Measurements from ENCODE around the gene OTOGL.
"Not testable (repeated sequence)": the region's sequence is repeated elsewhere in the genome, so short reads cannot be mapped to it uniquely, and the experiment has no call there.

The OTOGL gene

GRCh38 chr12:80068173-80068572 lies 31.2 kb upstream of the OTOGL start:
- Histone ChIP-seq H3K79me2 (ENCODE audit: insufficient read depth, low read length) (no peaks in the 10 kb centered on the region), H3K27me3 (ENCODE audit: insufficient read depth, low read length) (no peaks in the 10 kb centered on the region), H3K4me1 (ENCODE audit: insufficient read depth, low read length, severe bottlenecking) (no peaks in the 10 kb centered on the region), H4K20me1 (ENCODE audit: insufficient read depth, low read length) (no peaks in the 10 kb centered on the region), H2AFZ (ENCODE audit: low read length) (no peak overlapping the region), H3K36me3 (ENCODE audit: insufficient read depth, low read length) (no peaks in the 10 kb centered on the region), H3K9me3 (ENCODE audit: low read length) (no peaks in the 10 kb centered on the region), H3K9ac (ENCODE audit: low read length) (no peak overlapping the region), H3K27ac (ENCODE audit: low read depth, low read length, poor library complexity, severe bottlenecking) (no peak overlapping the region), H3K4me3 (ENCODE audit: low read depth, low read length, poor library complexity, severe bottlenecking) (no peak overlapping the region), H3K9me2 (ENCODE audit: low read depth, low read length) (no peaks in the 10 kb centered on the region), H3K4me2 (ENCODE audit: low read length) (no peak overlapping the region), H3F3A (ENCODE audit: insufficient read depth, low read length) (no peaks in the 10 kb centered on the region)
- no peak for TF ChIP-seq EZH2 (IDR thresholded peaks at IDR 0.05; ENCODE audit: borderline replicate concordance, low read length)
- no peak; the same call in 1 of the 2 replicates for TF ChIP-seq CTCF (IDR thresholded peaks at IDR 0.05; ENCODE audit: low read length)

- H3K9me3 ChIP-seq (ENCODE audit: low read length); H3K4me1 ChIP-seq (ENCODE audit: insufficient read depth, low read length, severe bottlenecking); H3K9me2 ChIP-seq (ENCODE audit: low read depth, low read length); H3F3A ChIP-seq (ENCODE audit: insufficient read depth, low read length); H3K27ac ChIP-seq (ENCODE audit: low read depth, low read length, poor library complexity, severe bottlenecking); H4K20me1 ChIP-seq (ENCODE audit: insufficient read depth, low read length); H3K36me3 ChIP-seq (ENCODE audit: insufficient read depth, low read length); H3K27me3 ChIP-seq (ENCODE audit: insufficient read depth, low read length); H2AFZ ChIP-seq (ENCODE audit: low read length); H3K4me3 ChIP-seq (ENCODE audit: low read depth, low read length, poor library complexity, severe bottlenecking); H3K9ac ChIP-seq (ENCODE audit: low read length); H3K79me2 ChIP-seq (ENCODE audit: insufficient read depth, low read length): not testable (repeated sequence)
- peak overlapping the region; percentile 29; the same call in 1 of the 2 replicates for H3K4me2 ChIP-seq (ENCODE audit: low read length)
Observed at GRCh38 chr12:80083892-80084614, 15.3 kb upstream of the OTOGL start.

DNA sequence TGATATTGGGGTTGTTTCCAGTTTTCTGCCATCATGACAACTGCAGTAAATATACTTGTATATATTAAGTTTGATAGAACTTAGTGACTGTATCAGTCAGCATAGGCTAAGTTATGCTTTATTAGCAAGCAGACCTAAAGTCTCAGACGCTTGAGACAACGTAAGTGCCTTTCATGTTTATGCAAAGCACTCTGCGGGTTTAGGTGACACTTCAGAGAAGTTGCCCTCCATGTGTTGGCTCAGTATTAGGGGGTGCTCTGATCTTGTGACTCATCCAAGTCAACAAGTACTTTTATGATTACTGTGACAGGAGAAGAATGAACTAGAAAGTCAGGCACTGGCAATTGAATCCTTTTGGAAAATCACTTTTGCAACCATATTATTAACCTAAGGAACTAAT lies 13.3 kb upstream of the OTOGL start:
- Histone ChIP-seq H3F3A (ENCODE audit: insufficient read depth, low read length) (no peaks in the 10 kb centered on the region), H3K79me2 (ENCODE audit: insufficient read depth, low read length) (no peaks in the 10 kb centered on the region), H3K4me3 (ENCODE audit: low read depth, low read length, poor library complexity, severe bottlenecking) (no peak overlapping the region), H2AFZ (ENCODE audit: low read length) (no peak overlapping the region), H4K20me1 (ENCODE audit: insufficient read depth, low read length) (no peaks in the 10 kb centered on the region), H3K9ac (ENCODE audit: low read length) (no peak overlapping the region), H3K36me3 (ENCODE audit: insufficient read depth, low read length) (no peaks in the 10 kb centered on the region), H3K27me3 (ENCODE audit: insufficient read depth, low read length) (no peaks in the 10 kb centered on the region), H3K4me1 (ENCODE audit: insufficient read depth, low read length, severe bottlenecking) (peaks cover 10% of the 10 kb centered on the region), H3K9me3 (ENCODE audit: low read length) (no peaks in the 10 kb centered on the region), H3K4me2 (ENCODE audit: low read length) (no peak overlapping the region), H3K9me2 (ENCODE audit: low read depth, low read length) (no peaks in the 10 kb centered on the region), H3K27ac (ENCODE audit: low read depth, low read length, poor library complexity, severe bottlenecking) (no peak overlapping the region)
- TF ChIP-seq CTCF (IDR thresholded peaks at IDR 0.05; ENCODE audit: low read length) = no peak
- no peak for TF ChIP-seq EZH2 (IDR thresholded peaks at IDR 0.05; ENCODE audit: borderline replicate concordance, low read length)
